PC-3 (cell line): ENCODE data around the gene SEC31A.

Experiments used
- CTCF ChIP-seq: fragments of 300-600 bp; sonication (generic); conservative IDR thresholded peaks from 2 replicates; pipeline ENCODE4 v1.5.1; 2017; ENCODE audit warnings: antibody characterized with exemption, low read depth, mild to moderate bottlenecking, low read length
- EZH2phosphoT487 ChIP-seq: fragments of 300-600 bp; sonication (generic); IDR thresholded peaks from 2 replicates; pipeline ENCODE4 v1.6.1; 2018; ENCODE audit warnings: mild to moderate bottlenecking, antibody characterized with exemption, low read length, borderline replicate concordance

- TF ChIP-seq EZH2phosphoT487 (no peak), CTCF (no peak)
Observed at GRCh38 chr4:82820689-82821088, 70.3 kb downstream of the SEC31A start.
